ENCODE measurements around the gene FAM124A.

The FAM124A gene

GRCh38 chr13:51221108-51221507 lies 1.1 kb upstream of the FAM124A start:
- DNase-seq: no peak

- DNase-seq: no peak
Measured at GRCh38 chr13:51221674-51222036, 543 bp upstream of the FAM124A start.

DNA sequence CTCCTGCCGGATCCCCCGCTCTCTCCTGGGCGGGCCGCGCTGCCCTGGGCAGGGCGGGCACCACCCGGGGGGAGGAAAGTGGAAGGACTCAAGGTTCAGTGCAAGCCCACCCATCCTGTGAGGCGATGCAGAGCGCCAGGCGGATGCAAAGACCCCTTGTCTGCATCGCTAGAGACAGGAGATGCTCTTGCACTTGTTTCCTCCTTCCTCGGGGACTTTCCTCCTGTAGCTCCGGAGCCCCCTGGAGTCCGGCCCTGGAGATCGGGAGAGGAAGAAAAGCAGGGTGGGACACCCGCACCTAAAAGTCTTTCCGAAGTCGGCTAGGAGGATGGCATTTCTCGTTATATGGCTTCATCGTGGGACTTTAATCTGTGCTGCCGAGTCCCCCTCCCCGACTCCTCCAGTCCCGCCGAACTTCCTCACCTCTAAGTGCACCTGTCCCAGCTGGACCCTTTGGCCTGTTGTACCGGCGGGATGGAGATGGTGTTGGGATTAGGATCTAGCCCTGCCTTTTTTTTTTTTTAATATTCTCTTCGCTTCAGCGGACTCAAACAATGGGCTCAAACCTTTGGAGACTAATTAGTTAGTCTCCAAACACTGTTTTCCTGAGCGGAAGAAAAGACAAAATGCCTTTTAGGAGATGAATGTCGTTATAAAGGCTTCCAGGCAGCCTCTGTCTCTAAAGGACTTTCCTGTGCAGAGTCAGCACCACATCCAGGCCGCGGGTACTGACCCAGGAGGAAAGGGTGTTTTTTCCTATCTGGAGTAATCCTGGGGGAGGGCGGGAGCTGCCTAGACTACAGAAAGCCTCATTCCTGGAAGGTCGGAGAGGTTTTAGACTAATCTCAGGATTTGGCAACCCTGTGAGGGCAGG lies 725 bp downstream of the FAM124A start:
- no peak for DNase-seq

GRCh38 chr13:51223560-51224270 lies 1.5 kb downstream of the FAM124A start:
- no peak for DNase-seq

- DNase-seq: no peak
Measured at GRCh38 chr13:51225029-51225428, 2.8 kb downstream of the FAM124A start.

GRCh38 chr13:51227404-51227803 lies 5.2 kb downstream of the FAM124A start:
- DNase-seq: no peak

GRCh38 chr13:51229101-51229719 lies 7.0 kb downstream of the FAM124A start:
- no peak for DNase-seq

DNA sequence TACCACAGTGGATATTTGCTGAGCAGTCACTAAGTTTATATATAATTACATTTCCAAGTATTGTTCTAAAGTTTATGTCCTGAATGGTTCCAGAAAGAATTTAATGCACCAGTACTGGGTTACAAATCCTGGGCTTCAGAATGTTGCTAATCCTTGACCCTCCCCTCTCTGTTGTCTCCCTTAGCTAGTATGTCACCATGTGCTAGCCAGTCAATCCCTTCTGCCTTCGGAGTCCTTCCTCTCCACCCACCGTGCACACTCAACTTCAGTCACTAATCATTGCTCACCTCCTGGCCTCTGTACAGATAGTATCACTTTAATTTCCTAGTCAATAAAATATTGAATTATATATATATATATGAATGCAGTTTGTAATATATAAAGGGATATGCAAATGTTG lies 7.5 kb downstream of the FAM124A start:
- DNase-seq: no peak

GRCh38 chr13:51230477-51231105 lies 8.4 kb downstream of the FAM124A start:
- no peak for DNase-seq

GRCh38 chr13:51231456-51231855 lies 9.3 kb downstream of the FAM124A start:
- no peak for DNase-seq

GRCh38 chr13:51232328-51232727 lies 10.1 kb downstream of the FAM124A start:
- no peak for DNase-seq

GRCh38 chr13:51233117-51233826 lies 11.1 kb downstream of the FAM124A start:
- no peak for DNase-seq

GRCh38 chr13:51234676-51235075 lies 12.5 kb downstream of the FAM124A start:
- DNase-seq: no peak

GRCh38 chr13:51235186-51235585 lies 13.0 kb downstream of the FAM124A start:
- no peak for DNase-seq

DNA sequence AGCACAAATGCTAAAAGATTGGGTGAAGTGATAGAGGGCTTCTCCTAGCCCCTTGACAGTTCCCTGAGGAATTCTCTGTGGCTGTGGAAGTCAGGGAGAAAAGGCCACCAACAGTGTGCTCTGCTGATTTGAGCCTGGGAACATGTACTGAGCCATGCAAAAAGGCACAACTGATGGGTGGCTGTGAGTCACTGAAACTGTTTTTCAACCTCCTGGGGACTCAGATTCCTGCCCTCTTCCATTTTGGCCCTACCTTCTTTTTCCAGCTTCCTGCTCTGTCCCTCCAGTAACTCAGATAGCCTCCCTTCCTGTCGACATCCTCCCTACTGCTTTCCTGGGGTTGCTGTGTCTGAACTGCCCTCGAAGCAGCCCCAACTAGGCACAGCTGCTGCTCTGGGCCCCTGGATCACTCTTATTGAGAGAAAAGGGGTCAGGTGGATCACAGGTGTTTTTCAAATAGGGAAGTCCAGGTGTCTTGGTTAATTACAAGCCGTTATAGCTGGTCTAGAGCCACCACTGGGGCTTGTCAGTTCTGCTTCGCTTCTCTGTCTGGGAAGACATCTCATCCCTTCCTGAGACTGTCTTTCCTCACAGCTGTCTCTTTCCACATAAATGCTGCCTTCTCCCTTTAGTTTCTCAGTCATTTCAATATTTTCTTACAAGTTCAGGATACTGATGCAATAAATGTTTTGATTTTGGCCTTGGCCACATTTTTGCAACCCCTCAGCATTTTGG lies 13.7 kb downstream of the FAM124A start:
- no peak for DNase-seq

DNA sequence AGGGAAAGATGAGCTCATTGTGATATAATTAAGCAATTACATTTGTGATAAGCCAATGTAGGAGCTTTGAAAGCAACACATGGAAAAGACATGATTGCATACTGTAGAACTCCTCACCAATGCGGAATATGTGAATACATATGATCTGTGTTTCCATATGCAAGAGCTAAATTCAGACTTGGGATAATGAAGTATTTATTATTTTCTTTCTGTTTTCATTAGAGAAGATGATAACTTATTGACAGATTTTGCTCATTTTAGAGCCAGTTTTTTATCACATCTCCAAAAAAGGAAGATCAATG lies 14.2 kb downstream of the FAM124A start:
- no peak for DNase-seq

DNA sequence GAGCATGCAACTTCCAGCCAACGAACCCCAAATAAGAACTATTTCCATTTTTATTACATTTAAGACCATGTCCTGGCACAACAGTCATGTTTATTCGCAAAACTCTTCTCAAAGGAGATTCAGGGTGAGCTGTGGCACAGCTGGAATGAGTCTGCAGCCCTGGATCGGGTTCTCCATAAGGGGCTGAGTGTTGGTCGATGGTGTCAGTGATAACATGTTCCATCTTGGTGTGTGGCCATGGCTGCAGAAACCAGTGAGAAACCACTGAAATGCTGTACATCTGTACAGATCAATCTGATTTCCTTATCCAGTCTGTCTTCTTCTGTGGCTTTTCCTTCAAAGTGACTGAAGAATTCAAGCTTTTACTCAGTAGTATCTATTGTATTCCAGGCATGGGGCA lies 15.2 kb downstream of the FAM124A start:
- DNase-seq: no peak

DNA sequence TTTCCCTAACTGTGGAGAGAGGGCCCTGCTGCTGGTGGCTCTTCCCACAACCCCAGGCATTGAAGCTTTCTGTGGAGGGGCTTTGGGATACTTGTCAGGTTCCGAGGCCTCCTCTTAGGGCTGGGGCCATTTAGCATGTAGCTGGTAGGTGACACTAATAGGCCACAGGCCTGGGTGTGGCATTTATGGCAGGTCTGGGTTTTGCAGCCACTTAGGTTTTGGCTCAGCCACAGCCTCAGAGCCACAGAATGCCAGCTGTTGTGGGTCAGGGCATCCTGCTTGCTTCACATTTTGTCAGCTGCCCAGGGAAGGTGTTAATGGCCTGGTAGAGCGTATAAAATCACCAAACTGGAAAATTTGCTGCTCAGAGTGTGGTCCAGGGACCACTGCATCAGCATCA lies 15.7 kb downstream of the FAM124A start:
- DNase-seq: no peak

- no peak for DNase-seq
Measured at GRCh38 chr13:51240178-51240577, 18.0 kb downstream of the FAM124A start.

- DNase-seq: no peak
Measured at GRCh38 chr13:51240958-51241357, 18.8 kb downstream of the FAM124A start.

DNA sequence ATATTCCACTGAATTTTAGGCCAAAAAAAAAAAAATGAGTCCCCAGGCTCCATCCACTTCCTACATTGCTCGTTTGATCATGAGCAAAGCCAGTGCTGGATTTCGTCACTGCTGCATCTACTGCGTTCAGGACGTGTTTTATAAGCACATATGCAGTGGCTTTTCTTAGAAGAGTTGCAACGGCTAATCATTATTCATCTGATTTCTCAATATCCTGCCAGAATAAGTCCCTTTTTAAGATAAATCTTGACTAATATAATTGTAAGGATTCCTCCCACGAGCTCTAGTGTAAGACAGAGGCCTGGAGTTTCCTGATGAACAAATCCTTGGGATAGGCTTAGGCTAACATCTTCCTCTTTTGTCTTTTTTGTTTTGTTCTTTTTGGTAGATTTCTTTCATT lies 19.5 kb downstream of the FAM124A start:
- no peak for DNase-seq

DNA sequence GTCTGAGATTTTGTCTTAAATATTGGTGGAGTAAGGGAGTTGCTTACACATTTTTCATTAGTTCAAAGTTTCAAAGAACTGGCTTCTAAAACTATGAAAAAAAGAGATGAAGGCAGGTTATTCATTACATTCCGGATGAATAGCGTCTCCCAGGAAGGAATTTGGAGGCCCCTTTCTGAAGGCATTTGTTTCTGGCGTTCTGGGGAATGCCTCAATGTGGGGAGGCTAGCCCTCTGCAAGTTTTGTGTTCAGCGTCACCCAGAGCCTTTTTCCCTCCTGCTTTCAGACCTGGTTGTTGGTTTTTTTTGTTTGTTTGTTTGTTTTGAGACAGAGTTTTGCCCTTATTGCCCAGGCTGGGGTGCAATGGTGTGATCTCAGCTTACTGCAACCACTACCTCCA lies 21.0 kb downstream of the FAM124A start:
- DNase-seq: no peak
